Gastrocnemius medialis (tissue), 4 donors: Measurements from ENCODE around the gene TMEM164.

ENCODE experiments used
- CTCF ChIP-seq, 5 experiments: fragments of 450-650 bp in 3 of 5; fragments of 200-600 bp in 2 of 5; sonication (generic) in 2 of 5; IDR thresholded peaks in 4 of 5; conservative IDR thresholded peaks in 1 of 5; 1 replicate in 4 of 5; 2 replicates in 1 of 5; pipeline ENCODE4 v1.5.1; 2016 to 2019; ENCODE audit warnings: antibody characterized with exemption in 5 of 5, mild to moderate bottlenecking in 3 of 5, moderate library complexity in 3 of 5
- POLR2A ChIP-seq, 2 donors: fragments of 450-650 bp; IDR thresholded peaks; one replicate each; pipeline ENCODE4 v1.6.1; 2017; ENCODE audit warnings: antibody characterized with exemption in 2 of 2, mild to moderate bottlenecking in 2 of 2, moderate library complexity in 2 of 2

- TF ChIP-seq CTCF (IDR thresholded peaks at IDR 0.05 in 4 of 5, conservative IDR thresholded peaks at IDR 0.05 in 1 of 5) (no peak), POLR2A (IDR thresholded peaks at IDR 0.05) (no peak)
These were observed 42.5 kb downstream of the TMEM164 start for GRCh38 chrX:110045421-110045820.
